Mucosa of rectum (tissue), 2 donors: ENCODE measurements around the gene VDR.

Experiments used
- H3K27ac ChIP-seq, 2 donors: one replicate each; pipeline ENCODE4 v1.7.0; 2013; ENCODE audit warnings: inconsistent platforms in 2 of 2, low read depth in 2 of 2, low read length in 2 of 2
- H3K27me3 ChIP-seq, 2 donors: one replicate each; pipeline ENCODE4 v1.7.0; 2013; ENCODE audit warnings: low read length in 2 of 2; ENCODE audit not compliant: control insufficient read depth in 2 of 2, insufficient read depth in 2 of 2
- H3K36me3 ChIP-seq, 2 donors: one replicate each; pipeline ENCODE4 v1.7.0; 2013; ENCODE audit warnings: low read length in 2 of 2; ENCODE audit not compliant: control insufficient read depth in 2 of 2, insufficient read depth in 2 of 2
- H3K4me1 ChIP-seq, 2 donors: one replicate each; pipeline ENCODE4 v1.7.0; 2013; ENCODE audit warnings: low read length in 2 of 2, mild to moderate bottlenecking in 1 of 2; ENCODE audit not compliant: control insufficient read depth in 2 of 2, insufficient read depth in 2 of 2
- H3K4me3 ChIP-seq, 2 donors: one replicate each; pipeline ENCODE4 v1.7.0; 2013; ENCODE audit warnings: low read length in 2 of 2
- H3K9ac ChIP-seq, 2 donors: one replicate each; pipeline ENCODE4 v1.7.0; 2013; ENCODE audit warnings: low read length in 2 of 2, low read depth in 1 of 2, mild to moderate bottlenecking in 1 of 2
- H3K9me3 ChIP-seq, 2 donors: one replicate each; pipeline ENCODE4 v1.7.0; 2013; ENCODE audit warnings: low read length in 2 of 2; ENCODE audit not compliant: control insufficient read depth in 2 of 2
- donor health status: healthy.
- donor health status: Normal muscosa, but diverticular disease.

The VDR gene

DNA sequence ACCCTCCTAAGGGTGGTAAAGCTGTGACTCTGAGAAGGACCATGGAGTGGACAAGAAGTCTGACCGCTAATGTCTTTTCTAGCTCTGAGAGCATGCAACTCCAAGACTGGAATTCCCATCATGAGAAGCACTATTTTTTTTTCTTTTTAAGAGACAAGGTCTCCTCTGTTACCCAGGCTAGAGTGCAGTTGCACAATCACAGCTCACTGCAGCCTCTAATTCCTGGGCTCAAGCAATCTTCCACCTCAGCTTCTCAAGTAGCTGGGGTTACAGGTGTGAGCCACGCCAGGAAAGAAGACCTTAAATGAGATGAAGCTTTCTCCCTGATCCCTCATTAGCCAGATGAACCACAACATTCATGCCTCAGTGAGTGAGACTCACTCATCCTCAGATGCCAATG, 19.2 kb downstream of the VDR start:
- Histone ChIP-seq H3K4me3 (no peak overlapping the region), H3K4me1 (peaks cover 26 to 35% of the 10 kb centered on the region in 2 donors), H3K27me3 (no peaks in the 10 kb centered on the region), H3K27ac (no peak overlapping the region), H3K9ac (no peak overlapping the region), H3K9me3 (no peaks in the 10 kb centered on the region), H3K36me3 (peaks cover 9 to 18% of the 10 kb centered on the region in 2 donors)

- Histone ChIP-seq H3K27me3 (no peaks in the 10 kb centered on the region), H3K4me3 (no peak overlapping the region), H3K9me3 (no peaks in the 10 kb centered on the region), H3K4me1 (peaks cover 24 to 35% of the 10 kb centered on the region in 2 donors), H3K9ac (no peak overlapping the region), H3K36me3 (peaks cover 11 to 18% of the 10 kb centered on the region in 2 donors), H3K27ac (peak overlapping the region in 1 of 2 donors; percentile 13)
Observed at GRCh38 chr12:47885012-47885501, 19.7 kb downstream of the VDR start.

GRCh38 chr12:47884501-47884900, 20.3 kb downstream of the VDR start:
- H3K9me3 ChIP-seq: no peaks in the 10 kb centered on the region
- H3K9ac ChIP-seq: no peak overlapping the region
- H3K4me3 ChIP-seq: no peak overlapping the region
- H3K27ac ChIP-seq: peak overlapping the region in 1 of 2 donors; percentile 13
- peaks cover 11 to 20% of the 10 kb centered on the region in 2 donors for H3K36me3 ChIP-seq
- no peaks in the 10 kb centered on the region for H3K27me3 ChIP-seq
- peaks cover 24 to 35% of the 10 kb centered on the region in 2 donors for H3K4me1 ChIP-seq

DNA sequence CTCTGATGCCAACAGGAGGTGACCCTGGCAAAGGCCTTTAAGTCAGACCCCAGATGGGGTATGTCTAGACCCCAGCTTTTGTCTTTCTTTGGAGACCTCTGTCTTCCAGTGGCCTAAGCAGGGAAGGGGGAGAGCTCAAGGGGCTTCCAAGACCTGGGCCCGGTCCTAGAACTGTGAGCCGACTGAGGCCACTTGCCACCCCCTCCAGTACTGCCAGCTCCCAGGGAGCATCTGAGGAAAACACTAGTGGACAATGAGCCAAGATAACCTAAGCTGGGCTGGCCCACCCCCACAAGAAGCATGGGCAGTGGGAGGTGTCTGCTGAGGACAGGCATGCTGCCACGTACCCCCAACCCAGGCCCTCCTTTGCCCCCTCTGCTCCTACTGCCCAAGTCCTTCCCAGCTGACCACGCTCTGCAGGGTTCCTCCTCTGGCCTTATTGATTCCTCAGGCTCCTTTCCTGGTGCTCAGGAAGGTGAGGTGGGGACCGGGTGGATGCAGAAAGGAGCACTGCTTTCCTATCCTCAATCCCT, 21.1 kb downstream of the VDR start:
- Histone ChIP-seq H3K9me3 (no peaks in the 10 kb centered on the region), H3K36me3 (peaks cover 13 to 25% of the 10 kb centered on the region in 2 donors), H3K4me3 (no peak overlapping the region), H3K27ac (peak overlapping the region; percentile 42 to 48), H3K4me1 (peaks cover 24 to 32% of the 10 kb centered on the region in 2 donors), H3K9ac (peak overlapping the region in 1 of 2 donors; percentile 28), H3K27me3 (no peaks in the 10 kb centered on the region)

DNA sequence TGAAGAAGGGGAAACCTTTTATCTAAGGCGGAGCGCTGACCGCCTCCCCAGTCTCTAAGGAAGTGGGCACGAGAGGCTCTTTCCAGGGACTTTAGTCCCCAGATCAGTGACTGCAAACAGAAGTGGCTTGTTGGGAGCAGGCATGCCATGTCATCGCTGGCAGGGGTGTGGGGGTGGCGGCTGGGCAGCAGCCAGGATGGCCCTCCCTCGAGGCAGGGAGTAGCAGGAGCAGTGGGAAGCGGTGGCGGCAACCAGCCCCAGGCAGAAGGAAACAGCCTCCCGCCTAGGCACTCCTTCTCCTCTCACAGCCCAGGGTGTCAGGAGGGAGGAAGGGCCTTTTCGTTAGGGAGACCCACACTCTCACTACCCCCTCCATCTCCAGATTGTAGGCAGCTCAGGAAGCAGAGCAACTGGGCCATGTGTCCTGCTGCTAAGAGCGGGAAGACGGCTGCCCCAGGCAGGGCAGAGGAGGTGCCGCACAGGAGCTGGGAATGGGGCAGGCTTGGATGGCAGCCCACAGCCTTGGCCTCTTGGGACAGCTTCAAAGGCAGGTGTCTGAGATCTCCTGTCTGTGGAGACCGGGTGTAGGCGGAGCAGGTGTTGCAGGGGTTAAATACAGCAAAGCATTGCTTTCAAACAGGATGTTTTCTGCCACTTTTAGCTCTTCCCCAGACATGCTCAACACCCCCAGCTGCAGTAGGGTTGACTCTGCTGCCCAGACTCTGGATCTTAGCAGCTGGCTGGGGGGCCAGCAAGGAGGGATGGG, 21.8 kb downstream of the VDR start:
- peak overlapping the region; percentile 42 to 48 for H3K27ac ChIP-seq
- H3K4me1 ChIP-seq: peaks cover 24 to 32% of the 10 kb centered on the region in 2 donors
- H3K4me3 ChIP-seq: peak overlapping the region; percentile 45 to 65
- peak overlapping the region; percentile 28 to 56 for H3K9ac ChIP-seq
- H3K36me3 ChIP-seq: peaks cover 18 to 32% of the 10 kb centered on the region in 2 donors
- H3K27me3 ChIP-seq: no peaks in the 10 kb centered on the region
- no peaks in the 10 kb centered on the region for H3K9me3 ChIP-seq

GRCh38 chr12:47881826-47882427, 22.9 kb downstream of the VDR start:
- peaks cover 17 to 38% of the 10 kb centered on the region in 2 donors for H3K36me3 ChIP-seq
- no peaks in the 10 kb centered on the region for H3K9me3 ChIP-seq
- no peak overlapping the region for H3K4me3 ChIP-seq
- H3K9ac ChIP-seq: peak overlapping the region in 1 of 2 donors; percentile 36
- H3K27ac ChIP-seq: peak overlapping the region in 1 of 2 donors; percentile 34
- H3K27me3 ChIP-seq: no peaks in the 10 kb centered on the region
- peaks cover 24 to 32% of the 10 kb centered on the region in 2 donors for H3K4me1 ChIP-seq

DNA sequence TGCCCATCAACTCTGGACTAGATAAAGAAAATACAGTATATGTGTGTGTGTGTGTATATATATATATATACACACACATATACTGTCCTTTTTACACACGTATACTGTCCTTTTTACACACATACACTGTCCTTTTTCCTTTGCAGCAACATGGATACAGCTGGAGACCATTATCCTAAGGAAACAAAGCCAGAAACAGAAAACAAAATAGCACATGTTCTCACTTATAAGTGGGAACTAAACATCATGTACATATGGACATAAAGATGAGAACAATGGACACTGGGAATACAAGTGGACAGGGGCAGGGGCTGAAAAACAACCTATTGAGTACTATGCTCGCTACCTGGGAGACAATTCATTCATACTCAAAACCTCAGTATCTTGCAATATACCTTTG, 23.7 kb downstream of the VDR start:
- H3K9me3 ChIP-seq: no peaks in the 10 kb centered on the region
- no peaks in the 10 kb centered on the region for H3K27me3 ChIP-seq
- peaks cover 24 to 44% of the 10 kb centered on the region in 2 donors for H3K36me3 ChIP-seq
- peaks cover 24 to 32% of the 10 kb centered on the region in 2 donors for H3K4me1 ChIP-seq
- H3K9ac ChIP-seq: no peak overlapping the region
- H3K4me3 ChIP-seq: no peak overlapping the region
- no peak overlapping the region for H3K27ac ChIP-seq

DNA sequence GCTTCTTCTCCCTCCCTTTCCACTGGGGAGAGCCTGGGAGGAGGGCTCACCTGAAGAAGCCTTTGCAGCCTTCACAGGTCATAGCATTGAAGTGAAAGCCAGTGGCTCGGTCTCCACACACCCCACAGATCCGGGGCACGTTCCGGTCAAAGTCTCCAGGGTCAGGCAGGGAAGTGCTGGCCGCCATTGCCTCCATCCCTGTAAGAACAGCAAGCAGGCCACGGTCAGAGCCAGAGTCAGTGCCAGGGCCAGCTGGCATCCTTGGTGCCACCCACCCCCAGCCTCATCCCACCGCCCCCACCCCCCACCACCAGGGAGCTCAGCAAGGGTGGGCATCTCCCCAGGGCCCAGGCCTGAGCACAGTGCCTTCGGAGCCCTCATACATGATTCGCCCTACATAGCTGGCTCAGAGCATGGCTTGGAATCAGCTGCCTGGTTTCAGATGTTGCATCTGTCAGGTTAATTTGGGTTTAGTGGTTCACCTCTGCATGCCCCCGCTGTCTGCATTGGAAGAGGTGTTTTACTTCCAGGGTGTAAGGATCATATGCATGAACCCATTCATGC, 25.8 kb downstream of the VDR start:
- Histone ChIP-seq H3K36me3 (peaks cover 32 to 56% of the 10 kb centered on the region in 2 donors), H3K27me3 (no peaks in the 10 kb centered on the region), H3K9ac (no peak overlapping the region), H3K4me3 (no peak overlapping the region), H3K27ac (no peak overlapping the region), H3K4me1 (peaks cover 13 to 20% of the 10 kb centered on the region in 2 donors), H3K9me3 (no peaks in the 10 kb centered on the region)

- Histone ChIP-seq H3K9me3 (no peaks in the 10 kb centered on the region), H3K9ac (no peak overlapping the region), H3K36me3 (peaks cover 37 to 59% of the 10 kb centered on the region in 2 donors), H3K4me1 (peaks cover 8 to 14% of the 10 kb centered on the region in 2 donors), H3K27me3 (no peaks in the 10 kb centered on the region), H3K4me3 (no peak overlapping the region), H3K27ac (no peak overlapping the region)
Observed at GRCh38 chr12:47878293-47878917, 26.4 kb downstream of the VDR start.
